PC-3 (cell line): ENCODE data around the gene CCSER1. TPM values are rescaled to one million over a fixed set of nuclear protein-coding genes. Genes with fewer than 3 reads are reported as not detected.

Experiments
- ATAC-seq: fragments of 200-7000 bp; cut with Tn5 transposase; 2 replicates; pipeline ENCODE4 v1.9.1; 2020; ENCODE audit warnings: mild to moderate bottlenecking, moderate library complexity
- BruUV-seq: library from RNA; stranded (reverse); fragments of 400-500 nt; replicated peaks from 2 replicates; lab custom pipeline; 2021; lab: Mats Ljungman, UMichigan
- CTCF ChIA-PET: fragments of 300-600 bp; sonication (Branson Sonifier 250); formaldehyde crosslinking; loops from one replicate; lab custom pipeline; 2022; ENCODE audit warnings: antibody characterized with exemption; lab: Charles Lee
- POLR2A ChIA-PET: fragments of 300-600 bp; sonication (Branson Sonifier 250); formaldehyde crosslinking; loops from one replicate; lab custom pipeline; 2022; ENCODE audit warnings: antibody characterized with exemption; ENCODE audit not compliant: unreplicated experiment; lab: Charles Lee
- DNase-seq: peaks from one replicate; pipeline ENCODE4 v3.0.0-alpha.2; 2015
- H2AFZ ChIP-seq: fragments of 300-600 bp; sonication (generic); 2 replicates; pipeline ENCODE4 v1.6.0; 2016; ENCODE audit warnings: antibody characterized with exemption, low read length
- H3F3A ChIP-seq: fragments of 300-600 bp; sonication (generic); one replicate; pipeline ENCODE4 v1.6.0; 2017; ENCODE audit warnings: antibody characterized with exemption, low read length, control low read depth, mild to moderate bottlenecking; ENCODE audit not compliant: unreplicated experiment
- H3K27ac ChIP-seq: fragments of 300-600 bp; sonication (generic); 2 replicates; pipeline ENCODE4 v1.5.1; 2016; ENCODE audit warnings: mild to moderate bottlenecking, low read length
- H3K27me3 ChIP-seq: fragments of 300-600 bp; sonication (generic); 2 replicates; pipeline ENCODE4 v1.6.1; 2016; ENCODE audit warnings: low read length, mixed read lengths
- H3K36me3 ChIP-seq: fragments of 300-600 bp; sonication (generic); 2 replicates; pipeline ENCODE4 v1.6.1; 2016; ENCODE audit warnings: low read depth, mixed run types, low read length, mixed read lengths
- H3K4me1 ChIP-seq: fragments of 300-600 bp; sonication (generic); 2 replicates; pipeline ENCODE4 v1.5.1; 2016; ENCODE audit warnings: low read length; ENCODE audit not compliant: insufficient read depth
- H3K4me2 ChIP-seq: fragments of 300-600 bp; sonication (generic); 2 replicates; pipeline ENCODE4 v1.6.0; 2016; ENCODE audit warnings: low read length
- H3K4me3 ChIP-seq: fragments of 300-600 bp; sonication (generic); 2 replicates; pipeline ENCODE4 v1.5.1; 2016; ENCODE audit warnings: mild to moderate bottlenecking, low read length, mixed read lengths
- H3K79me2 ChIP-seq: fragments of 300-600 bp; sonication (generic); 2 replicates; pipeline ENCODE4 v1.6.1; 2017; ENCODE audit warnings: low read length, mixed read lengths
- H3K9ac ChIP-seq: fragments of 300-600 bp; sonication (generic); 2 replicates; pipeline ENCODE4 v1.6.0; 2016; ENCODE audit warnings: mild to moderate bottlenecking, low read length
- H3K9me2 ChIP-seq: fragments of 300-600 bp; sonication (generic); replicated peaks from 2 replicates; pipeline ENCODE4 v1.6.1; 2016; ENCODE audit warnings: mixed run types, low read length, mixed read lengths
- H3K9me3 ChIP-seq: fragments of 300-600 bp; sonication (generic); 2 replicates; pipeline ENCODE4 v1.6.1; 2016; ENCODE audit warnings: low read length, mixed read lengths
- H4K20me1 ChIP-seq: fragments of 300-600 bp; sonication (generic); 2 replicates; pipeline ENCODE4 v1.6.1; 2016; ENCODE audit warnings: low read length, mixed read lengths
- EZH2 ChIP-seq: fragments of 300-600 bp; sonication (generic); IDR thresholded peaks from one replicate; pipeline ENCODE4 v1.6.1; 2017; ENCODE audit warnings: antibody characterized with exemption, mild to moderate bottlenecking, low read length; ENCODE audit not compliant: unreplicated experiment
- EZH2phosphoT487 ChIP-seq: fragments of 300-600 bp; sonication (generic); IDR thresholded peaks from 2 replicates; pipeline ENCODE4 v1.6.1; 2018; ENCODE audit warnings: mild to moderate bottlenecking, antibody characterized with exemption, low read length, borderline replicate concordance
- intact Hi-C: fragments of 100-400 bp; cut with micrococcal nuclease; formaldehyde crosslinking; loops from 2 replicates; pipeline ENCODE4 v1.9.0; 2023
- total RNA-seq: library from RNA; depleted of rRNA; stranded (reverse); fragments of >200 nt; gene quantifications from 2 replicates; pipeline ENCODE4 v1.2.3, GENCODE V29; 2014
- TF ChIP-seq, protein P1 (sequence below): fragments of 300-600 bp; sonication (generic); conservative IDR thresholded peaks from 2 replicates; pipeline ENCODE4 v1.5.1; 2017; ENCODE audit warnings: antibody characterized with exemption, low read depth, mild to moderate bottlenecking, low read length

Gene CCSER1
- total RNA-seq, 1 experiment from 2014 or later, result 6.0 TPM

DNA sequence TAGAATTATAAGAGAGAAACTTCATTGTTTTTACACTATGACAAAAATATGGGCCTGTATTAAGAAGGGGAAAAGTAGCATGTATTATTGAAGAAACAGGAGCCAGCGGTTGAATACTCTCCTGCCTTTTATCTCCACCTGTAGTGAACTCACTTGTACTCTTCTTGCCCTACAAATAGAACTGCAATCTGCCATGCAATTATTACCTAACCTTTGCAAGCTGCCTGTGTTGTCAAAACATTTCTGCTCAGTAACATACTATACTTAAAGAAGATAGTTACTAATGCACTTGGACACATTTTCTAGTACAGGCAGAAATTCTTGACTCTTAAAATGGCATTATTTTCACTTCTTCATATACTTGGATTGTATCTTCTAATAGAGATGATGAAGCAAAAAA is 1358.2 kb downstream of the CCSER1 start:
- ChIA-PET CTCF (no interaction called here), POLR2A (no interaction called here)
- intact Hi-C loops, result no loop called here
- Histone ChIP-seq H3K9me2 (no peaks in the 10 kb centered on the region), H3K4me3 (no peak overlapping the region), H2AFZ (no peak overlapping the region), H3K79me2 (no peaks in the 10 kb centered on the region), H3K9ac (no peak overlapping the region), H3K9me3 (no peaks in the 10 kb centered on the region), H3K4me2 (no peak overlapping the region), H3K36me3 (no peaks in the 10 kb centered on the region), H3K27ac (no peak overlapping the region), H3F3A (no peaks in the 10 kb centered on the region), H3K27me3 (no peaks in the 10 kb centered on the region), H4K20me1 (no peaks in the 10 kb centered on the region), H3K4me1 (no peaks in the 10 kb centered on the region)
- ATAC-seq (no peak), DNase-seq (no peak)
- BruUV-seq, result no TSS peak
- no peak for TF ChIP-seq EZH2phosphoT487
- no peak for TF ChIP-seq EZH2
- TF ChIP-seq, protein P1, sequence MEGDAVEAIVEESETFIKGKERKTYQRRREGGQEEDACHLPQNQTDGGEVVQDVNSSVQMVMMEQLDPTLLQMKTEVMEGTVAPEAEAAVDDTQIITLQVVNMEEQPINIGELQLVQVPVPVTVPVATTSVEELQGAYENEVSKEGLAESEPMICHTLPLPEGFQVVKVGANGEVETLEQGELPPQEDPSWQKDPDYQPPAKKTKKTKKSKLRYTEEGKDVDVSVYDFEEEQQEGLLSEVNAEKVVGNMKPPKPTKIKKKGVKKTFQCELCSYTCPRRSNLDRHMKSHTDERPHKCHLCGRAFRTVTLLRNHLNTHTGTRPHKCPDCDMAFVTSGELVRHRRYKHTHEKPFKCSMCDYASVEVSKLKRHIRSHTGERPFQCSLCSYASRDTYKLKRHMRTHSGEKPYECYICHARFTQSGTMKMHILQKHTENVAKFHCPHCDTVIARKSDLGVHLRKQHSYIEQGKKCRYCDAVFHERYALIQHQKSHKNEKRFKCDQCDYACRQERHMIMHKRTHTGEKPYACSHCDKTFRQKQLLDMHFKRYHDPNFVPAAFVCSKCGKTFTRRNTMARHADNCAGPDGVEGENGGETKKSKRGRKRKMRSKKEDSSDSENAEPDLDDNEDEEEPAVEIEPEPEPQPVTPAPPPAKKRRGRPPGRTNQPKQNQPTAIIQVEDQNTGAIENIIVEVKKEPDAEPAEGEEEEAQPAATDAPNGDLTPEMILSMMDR, result no peak

DNA sequence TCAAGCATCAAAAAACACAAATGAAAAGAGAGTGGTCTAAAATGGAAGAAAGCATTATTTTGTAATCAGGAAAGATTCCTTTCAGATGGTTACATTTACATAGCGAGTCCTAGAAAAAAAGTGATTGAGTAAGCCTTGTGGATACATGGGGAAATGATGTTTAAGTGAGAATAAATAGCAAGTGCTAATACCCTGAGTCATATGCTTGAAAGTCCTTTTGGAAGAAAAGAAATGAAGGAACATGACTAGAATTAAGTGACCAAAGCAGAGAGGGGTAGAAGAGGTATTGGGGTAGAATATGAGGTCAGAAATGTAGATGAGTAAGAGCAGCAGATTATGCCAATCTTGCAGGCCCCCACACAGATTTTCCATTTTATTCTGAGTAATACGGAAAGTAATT is 1361.8 kb downstream of the CCSER1 start:
- Histone ChIP-seq H3K4me2 (no peak overlapping the region), H3K27ac (no peak overlapping the region), H3K27me3 (no peaks in the 10 kb centered on the region), H3K9me3 (no peaks in the 10 kb centered on the region), H4K20me1 (no peaks in the 10 kb centered on the region), H3F3A (no peaks in the 10 kb centered on the region), H3K79me2 (no peaks in the 10 kb centered on the region), H3K36me3 (no peaks in the 10 kb centered on the region), H2AFZ (no peak overlapping the region), H3K4me1 (no peaks in the 10 kb centered on the region), H3K9ac (no peak overlapping the region), H3K9me2 (no peaks in the 10 kb centered on the region), H3K4me3 (no peak overlapping the region)
- ChIA-PET POLR2A (no interaction called here), CTCF (no interaction called here)
- BruUV-seq, result no TSS peak
- no peak for ATAC-seq
- no peak for DNase-seq
- no peak for TF ChIP-seq EZH2
- no peak for TF ChIP-seq EZH2phosphoT487
- TF ChIP-seq, protein P1, result no peak
- intact Hi-C loops, result no loop called here

DNA sequence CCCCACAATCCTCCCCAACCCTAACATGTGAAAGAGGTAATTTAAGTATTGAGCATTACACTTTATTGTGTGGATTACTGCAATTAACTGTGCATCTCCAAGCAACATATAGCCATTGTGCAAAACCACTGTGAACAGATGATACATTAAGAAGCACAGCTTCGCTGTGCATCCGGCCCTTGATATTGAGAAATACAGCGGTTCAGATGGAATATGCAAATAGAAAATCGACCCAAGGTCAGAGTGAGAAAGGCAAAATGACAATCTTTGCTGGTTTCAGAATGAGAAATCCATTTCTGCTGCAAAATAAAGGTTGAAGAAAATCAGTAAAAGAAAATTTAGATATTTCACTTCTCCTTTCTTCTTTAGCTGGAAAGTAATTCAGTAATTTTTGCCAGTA is 1370.7 kb downstream of the CCSER1 start:
- ChIA-PET POLR2A (no interaction called here), CTCF (no interaction called here)
- ATAC-seq, result no peak
- Histone ChIP-seq H3K27ac (no peak overlapping the region), H3K36me3 (no peaks in the 10 kb centered on the region), H4K20me1 (no peaks in the 10 kb centered on the region), H3F3A (no peaks in the 10 kb centered on the region), H3K9me3 (no peaks in the 10 kb centered on the region), H3K4me3 (no peak overlapping the region), H3K79me2 (no peaks in the 10 kb centered on the region), H3K4me1 (no peaks in the 10 kb centered on the region), H3K9me2 (no peaks in the 10 kb centered on the region), H3K9ac (no peak overlapping the region), H2AFZ (no peak overlapping the region), H3K27me3 (no peaks in the 10 kb centered on the region), H3K4me2 (no peak overlapping the region)
- intact Hi-C loops, result no loop called here
- TF ChIP-seq EZH2 (no peak), EZH2phosphoT487 (no peak)
- TF ChIP-seq, protein P1, result no peak
- DNase-seq, result no peak
- no TSS peak for BruUV-seq
